Neural progenitor cell (in vitro differentiated cells): ENCODE results near the gene KSR1. TPM values are rescaled to one million over a fixed set of nuclear protein-coding genes. Genes with fewer than 3 reads are reported as not detected.

Source experiments
- DNase-seq: peaks from one replicate; pipeline ENCODE4 v3.0.0-alpha.2; 2016; ENCODE audit warnings: low spot score
- H2AFZ ChIP-seq: fragments of 200-600 bp; sonication (generic); replicated peaks from 2 replicates; pipeline ENCODE4 v1.6.1; 2016; ENCODE audit warnings: antibody characterized with exemption
- H3F3A ChIP-seq: fragments of 200-600 bp; sonication (generic); 2 replicates; pipeline ENCODE4 v1.6.1; 2016; ENCODE audit warnings: antibody characterized with exemption, low read depth
- H3K27ac ChIP-seq: fragments of 200-600 bp; sonication (generic); 2 replicates; pipeline ENCODE4 v1.5.1; 2016; ENCODE audit warnings: mild to moderate bottlenecking
- H3K27me3 ChIP-seq: fragments of 200-600 bp; sonication (generic); 2 replicates; pipeline ENCODE4 v1.6.1; 2016; ENCODE audit warnings: mild to moderate bottlenecking, moderate library complexity
- H3K36me3 ChIP-seq: fragments of 200-600 bp; sonication (generic); 2 replicates; pipeline ENCODE4 v1.5.1; 2016
- H3K4me1 ChIP-seq: fragments of 200-600 bp; sonication (generic); 2 replicates; pipeline ENCODE4 v1.6.1; 2016; ENCODE audit warnings: mixed run types
- H3K4me2 ChIP-seq: fragments of 200-600 bp; sonication (generic); 2 replicates; pipeline ENCODE4 v1.6.1; 2016
- H3K4me3 ChIP-seq: fragments of 200-600 bp; sonication (generic); 2 replicates; pipeline ENCODE4 v1.5.1; 2016
- H3K79me2 ChIP-seq: fragments of 200-600 bp; sonication (generic); 2 replicates; pipeline ENCODE4 v1.6.1; 2016; ENCODE audit warnings: low read depth
- H3K9ac ChIP-seq: fragments of 200-600 bp; sonication (generic); 2 replicates; pipeline ENCODE4 v1.6.1; 2016
- H3K9me3 ChIP-seq: fragments of 200-600 bp; sonication (generic); 2 replicates; pipeline ENCODE4 v1.5.1; 2016; ENCODE audit warnings: low read depth
- H4K20me1 ChIP-seq: fragments of 200-600 bp; sonication (generic); 2 replicates; pipeline ENCODE4 v1.6.1; 2016; ENCODE audit warnings: low read depth
- H3K27ac Mint-ChIP-seq: 3 replicates; pipeline ENCODE4 v1.8.0; 2021; ENCODE audit warnings: mixed read lengths
- H3K27me3 Mint-ChIP-seq: 2 replicates; pipeline ENCODE4 v1.8.0; 2022; ENCODE audit warnings: low read depth, mild to moderate bottlenecking, inconsistent platforms, moderate library complexity, mixed read lengths; ENCODE audit not compliant: insufficient read depth
- H3K36me3 Mint-ChIP-seq: 3 replicates; pipeline ENCODE4 v1.8.0; 2021; ENCODE audit warnings: mixed read lengths
- H3K4me1 Mint-ChIP-seq: 3 replicates; pipeline ENCODE4 v1.8.0; 2021; ENCODE audit warnings: mixed read lengths
- H3K4me3 Mint-ChIP-seq: 3 replicates; pipeline ENCODE4 v1.8.0; 2021; ENCODE audit warnings: mild to moderate bottlenecking, moderate library complexity, mixed read lengths
- H3K9me3 Mint-ChIP-seq: 3 replicates; pipeline ENCODE4 v1.8.0; 2020; ENCODE audit warnings: mixed read lengths
- EZH2 ChIP-seq: fragments of 200-600 bp; sonication (generic); IDR thresholded peaks from 2 replicates; pipeline ENCODE4 v1.6.1; 2017; ENCODE audit warnings: antibody characterized with exemption, mild to moderate bottlenecking, moderate library complexity
- EZH2phosphoT487 ChIP-seq: fragments of 200-600 bp; sonication (generic); IDR thresholded peaks from 2 replicates; pipeline ENCODE4 v1.6.1; 2017; ENCODE audit warnings: antibody characterized with exemption
- total RNA-seq: library from RNA; depleted of rRNA; stranded (reverse); fragments of >200 nt; gene quantifications from 2 replicates; pipeline ENCODE4 v1.2.3, GENCODE V29; 2015; ENCODE audit warnings: low replicate concordance
- TF ChIP-seq, protein P1 (sequence below): fragments of 200-600 bp; sonication (generic); IDR thresholded peaks from 2 replicates; pipeline ENCODE4 v1.5.1; 2017; ENCODE audit warnings: antibody characterized with exemption, mild to moderate bottlenecking

The KSR1 gene
- total RNA-seq, 1 donor from 2014 or later, result 16.4 TPM

DNA sequence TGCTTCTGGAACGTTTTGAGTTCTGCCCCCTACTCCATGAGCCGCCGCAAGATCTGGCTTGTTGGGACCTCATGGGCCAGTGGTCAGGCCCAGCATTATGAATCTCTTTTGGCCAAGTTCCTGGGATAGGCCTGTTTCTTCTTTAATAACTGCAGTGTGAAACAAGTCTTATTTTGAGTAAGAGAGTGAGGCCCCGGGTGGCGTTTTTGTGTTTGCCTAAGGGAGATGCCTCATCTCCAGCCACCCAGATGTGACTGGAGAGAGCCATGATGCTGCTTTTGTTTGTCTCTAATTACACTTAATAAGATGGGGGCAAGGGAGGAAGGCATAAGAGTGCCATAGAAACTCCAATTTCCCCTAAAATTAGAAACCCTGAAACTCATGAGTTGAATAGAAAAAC lies 39.8 kb downstream of the KSR1 start:
- Histone ChIP-seq H3K36me3 (no peaks in the 10 kb centered on the region), H3K4me3 (no peak overlapping the region), H3K9ac (no peak overlapping the region), H2AFZ (no peak overlapping the region), H3K9me3 (no peaks in the 10 kb centered on the region), H4K20me1 (peaks cover 38% of the 10 kb centered on the region), H3K4me2 (peak overlapping the region; percentile 64), H3K4me1 (peaks cover 54% of the 10 kb centered on the region), H3K79me2 (peaks cover 61% of the 10 kb centered on the region), H3K27ac (peak overlapping the region; percentile 53), H3K27me3 (no peaks in the 10 kb centered on the region), H3F3A (peaks cover 20% of the 10 kb centered on the region)
- peaks cover 2% of the 10 kb centered on the region for H3K27me3 Mint-ChIP-seq
- peaks cover 6% of the 10 kb centered on the region for H3K36me3 Mint-ChIP-seq
- no peak for DNase-seq
- no peak overlapping the region for H3K4me3 Mint-ChIP-seq
- H3K4me1 Mint-ChIP-seq, result peaks cover 66% of the 10 kb centered on the region
- H3K27ac Mint-ChIP-seq, result peak overlapping the region; percentile 82
- TF ChIP-seq, protein P1, sequence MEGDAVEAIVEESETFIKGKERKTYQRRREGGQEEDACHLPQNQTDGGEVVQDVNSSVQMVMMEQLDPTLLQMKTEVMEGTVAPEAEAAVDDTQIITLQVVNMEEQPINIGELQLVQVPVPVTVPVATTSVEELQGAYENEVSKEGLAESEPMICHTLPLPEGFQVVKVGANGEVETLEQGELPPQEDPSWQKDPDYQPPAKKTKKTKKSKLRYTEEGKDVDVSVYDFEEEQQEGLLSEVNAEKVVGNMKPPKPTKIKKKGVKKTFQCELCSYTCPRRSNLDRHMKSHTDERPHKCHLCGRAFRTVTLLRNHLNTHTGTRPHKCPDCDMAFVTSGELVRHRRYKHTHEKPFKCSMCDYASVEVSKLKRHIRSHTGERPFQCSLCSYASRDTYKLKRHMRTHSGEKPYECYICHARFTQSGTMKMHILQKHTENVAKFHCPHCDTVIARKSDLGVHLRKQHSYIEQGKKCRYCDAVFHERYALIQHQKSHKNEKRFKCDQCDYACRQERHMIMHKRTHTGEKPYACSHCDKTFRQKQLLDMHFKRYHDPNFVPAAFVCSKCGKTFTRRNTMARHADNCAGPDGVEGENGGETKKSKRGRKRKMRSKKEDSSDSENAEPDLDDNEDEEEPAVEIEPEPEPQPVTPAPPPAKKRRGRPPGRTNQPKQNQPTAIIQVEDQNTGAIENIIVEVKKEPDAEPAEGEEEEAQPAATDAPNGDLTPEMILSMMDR, result no peak
- TF ChIP-seq EZH2phosphoT487 (no peak), EZH2 (no peak)
- peaks cover 14% of the 10 kb centered on the region for H3K9me3 Mint-ChIP-seq

DNA sequence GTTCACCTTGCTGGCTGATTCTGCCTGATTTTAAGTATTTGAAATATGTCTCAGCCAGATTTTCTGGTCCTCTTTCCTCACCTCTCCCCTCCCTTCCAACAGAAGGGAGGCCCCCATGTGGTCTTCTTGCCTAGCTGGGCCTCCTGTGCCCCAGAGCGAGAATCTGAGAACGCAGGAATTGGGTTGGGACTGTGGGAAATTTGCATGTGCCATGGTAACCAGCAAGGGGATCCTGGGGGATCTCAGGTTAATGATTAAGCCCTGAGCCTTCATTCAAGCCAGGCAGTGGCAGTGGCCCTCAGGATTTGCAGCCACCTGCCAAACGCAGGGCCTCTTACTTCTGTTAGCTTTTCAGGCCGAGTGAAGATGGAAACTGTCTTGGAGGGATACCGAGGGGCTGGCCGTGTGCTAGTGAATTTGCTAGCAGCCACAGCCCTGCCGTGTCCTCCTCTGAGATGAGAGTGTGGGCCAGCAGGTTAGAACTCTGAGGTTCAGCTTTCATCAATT lies 40.2 kb downstream of the KSR1 start:
- Histone ChIP-seq H3K4me1 (peaks cover 51% of the 10 kb centered on the region), H3K9ac (no peak overlapping the region), H3K9me3 (no peaks in the 10 kb centered on the region), H3K27ac (peak overlapping the region; percentile 53), H3K79me2 (peaks cover 61% of the 10 kb centered on the region), H3K4me2 (peak overlapping the region; percentile 64), H4K20me1 (peaks cover 33% of the 10 kb centered on the region), H3K4me3 (no peak overlapping the region), H3F3A (peaks cover 20% of the 10 kb centered on the region), H3K36me3 (no peaks in the 10 kb centered on the region), H2AFZ (no peak overlapping the region), H3K27me3 (no peaks in the 10 kb centered on the region)
- peak; percentile 69 for DNase-seq
- H3K27ac Mint-ChIP-seq, result peak overlapping the region; percentile 76
- peaks cover 61% of the 10 kb centered on the region for H3K4me1 Mint-ChIP-seq
- H3K4me3 Mint-ChIP-seq, result no peak overlapping the region
- H3K9me3 Mint-ChIP-seq, result peaks cover 14% of the 10 kb centered on the region
- peaks cover 6% of the 10 kb centered on the region for H3K36me3 Mint-ChIP-seq
- TF ChIP-seq, protein P1, result no peak
- TF ChIP-seq EZH2phosphoT487 (no peak), EZH2 (no peak)
- H3K27me3 Mint-ChIP-seq, result peaks cover 2% of the 10 kb centered on the region

GRCh38 chr17:27496971-27497370 lies 40.7 kb downstream of the KSR1 start:
- H3F3A ChIP-seq, result peaks cover 20% of the 10 kb centered on the region
- H3K9me3 ChIP-seq, result no peaks in the 10 kb centered on the region
- Mint-ChIP-seq H3K27ac (no peak overlapping the region), H3K4me1 (peaks cover 56% of the 10 kb centered on the region), H3K27me3 (peaks cover 2% of the 10 kb centered on the region), H3K36me3 (peaks cover 10% of the 10 kb centered on the region), H3K4me3 (no peak overlapping the region), H3K9me3 (peaks cover 18% of the 10 kb centered on the region)
- DNase-seq, result no peak
- peaks cover 28% of the 10 kb centered on the region for H4K20me1 ChIP-seq
- no peaks in the 10 kb centered on the region for H3K36me3 ChIP-seq
- no peaks in the 10 kb centered on the region for H3K27me3 ChIP-seq
- H3K4me2 ChIP-seq, result peak overlapping the region; percentile 64
- TF ChIP-seq, protein P1, result no peak
- TF ChIP-seq EZH2 (no peak), EZH2phosphoT487 (no peak)
- H3K4me1 ChIP-seq, result peaks cover 46% of the 10 kb centered on the region
- H3K4me3 ChIP-seq, result no peak overlapping the region
- H2AFZ ChIP-seq, result no peak overlapping the region
- H3K9ac ChIP-seq, result no peak overlapping the region
- peak overlapping the region; percentile 53 for H3K27ac ChIP-seq
- peaks cover 56% of the 10 kb centered on the region for H3K79me2 ChIP-seq
